GM23338 (cell line): ENCODE measurements around the gene FOXG1.

Source experiments
- CREB1 ChIP-seq: fragments of 250-450 bp; sonication (Bioruptor Pico); IDR thresholded peaks from 2 replicates; pipeline ENCODE4 v1.5.0; 2020; ENCODE audit warnings: low read depth, mild to moderate bottlenecking, moderate library complexity
- CTCF ChIP-seq, 2 experiments: fragments of 200-600 bp in 1 of 2; sonication (generic) in 1 of 2; conservative IDR thresholded peaks; 2 replicates each; pipeline versions ENCODE4 v1.5.1 to v1.6.1; 2016 to 2017; ENCODE audit warnings: antibody characterized with exemption in 2 of 2, low read depth in 2 of 2, mild to moderate bottlenecking in 2 of 2, moderate library complexity in 1 of 2
- EZH2 ChIP-seq: fragments of 200-600 bp; sonication (generic); IDR thresholded peaks from one replicate; pipeline ENCODE4 v1.8.0; 2017; ENCODE audit warnings: antibody characterized with exemption, mild to moderate bottlenecking, low read depth; ENCODE audit not compliant: unreplicated experiment
- EZH2phosphoT487 ChIP-seq: fragments of 200-600 bp; sonication (generic); IDR thresholded peaks from one replicate; pipeline ENCODE4 v1.8.1; 2018; ENCODE audit warnings: antibody characterized with exemption; ENCODE audit not compliant: unreplicated experiment
- JUNB ChIP-seq: IDR thresholded peaks from one replicate; pipeline ENCODE4 v1.6.1; 2016; ENCODE audit warnings: antibody characterized with exemption; ENCODE audit not compliant: unreplicated experiment
- POLR2AphosphoS5 ChIP-seq: IDR thresholded peaks from 2 replicates; pipeline ENCODE4 v1.6.1; 2016; ENCODE audit warnings: antibody characterized with exemption, low read depth
- STAT1 ChIP-seq: IDR thresholded peaks from one replicate; pipeline ENCODE4 v1.6.1; 2016; ENCODE audit warnings: antibody characterized with exemption; ENCODE audit not compliant: unreplicated experiment
- ZNF114 ChIP-seq: fragments of 250-450 bp; sonication (Bioruptor Pico); IDR thresholded peaks from 2 replicates; pipeline ENCODE4 v1.5.0; 2020; ENCODE audit warnings: mild to moderate bottlenecking, moderate library complexity
- TF ChIP-seq, protein P1 (sequence below): IDR thresholded peaks from one replicate; pipeline ENCODE4 v1.6.1; 2018; ENCODE audit warnings: antibody characterized with exemption; ENCODE audit not compliant: unreplicated experiment
- TF ChIP-seq, protein P2 (sequence below): fragments of 250-450 bp; sonication (Bioruptor Pico); IDR thresholded peaks from 2 replicates; pipeline ENCODE4 v1.5.0; 2020; ENCODE audit warnings: mild to moderate bottlenecking, moderate library complexity
- TF ChIP-seq, protein P3 (sequence below): IDR thresholded peaks from 2 replicates; pipeline ENCODE4 v1.6.1; 2016; ENCODE audit warnings: antibody characterized with exemption

GRCh38 chr14:28773176-28773575 lies 6.6 kb downstream of the FOXG1 start:
- TF ChIP-seq CTCF (conservative IDR thresholded peaks at IDR 0.05; ENCODE audit: low read depth in 2 of 2) (peak in 1 of 2 experiments; percentile 41; a peak in 2 of 4 replicates), EZH2 (peak; percentile 7), JUNB (no peak), EZH2phosphoT487 (no peak), POLR2AphosphoS5 (no peak), ZNF114 (CRISPR knock-in tag) (no peak), CREB1 (no peak), STAT1 (no peak)
- TF ChIP-seq, protein P1, sequence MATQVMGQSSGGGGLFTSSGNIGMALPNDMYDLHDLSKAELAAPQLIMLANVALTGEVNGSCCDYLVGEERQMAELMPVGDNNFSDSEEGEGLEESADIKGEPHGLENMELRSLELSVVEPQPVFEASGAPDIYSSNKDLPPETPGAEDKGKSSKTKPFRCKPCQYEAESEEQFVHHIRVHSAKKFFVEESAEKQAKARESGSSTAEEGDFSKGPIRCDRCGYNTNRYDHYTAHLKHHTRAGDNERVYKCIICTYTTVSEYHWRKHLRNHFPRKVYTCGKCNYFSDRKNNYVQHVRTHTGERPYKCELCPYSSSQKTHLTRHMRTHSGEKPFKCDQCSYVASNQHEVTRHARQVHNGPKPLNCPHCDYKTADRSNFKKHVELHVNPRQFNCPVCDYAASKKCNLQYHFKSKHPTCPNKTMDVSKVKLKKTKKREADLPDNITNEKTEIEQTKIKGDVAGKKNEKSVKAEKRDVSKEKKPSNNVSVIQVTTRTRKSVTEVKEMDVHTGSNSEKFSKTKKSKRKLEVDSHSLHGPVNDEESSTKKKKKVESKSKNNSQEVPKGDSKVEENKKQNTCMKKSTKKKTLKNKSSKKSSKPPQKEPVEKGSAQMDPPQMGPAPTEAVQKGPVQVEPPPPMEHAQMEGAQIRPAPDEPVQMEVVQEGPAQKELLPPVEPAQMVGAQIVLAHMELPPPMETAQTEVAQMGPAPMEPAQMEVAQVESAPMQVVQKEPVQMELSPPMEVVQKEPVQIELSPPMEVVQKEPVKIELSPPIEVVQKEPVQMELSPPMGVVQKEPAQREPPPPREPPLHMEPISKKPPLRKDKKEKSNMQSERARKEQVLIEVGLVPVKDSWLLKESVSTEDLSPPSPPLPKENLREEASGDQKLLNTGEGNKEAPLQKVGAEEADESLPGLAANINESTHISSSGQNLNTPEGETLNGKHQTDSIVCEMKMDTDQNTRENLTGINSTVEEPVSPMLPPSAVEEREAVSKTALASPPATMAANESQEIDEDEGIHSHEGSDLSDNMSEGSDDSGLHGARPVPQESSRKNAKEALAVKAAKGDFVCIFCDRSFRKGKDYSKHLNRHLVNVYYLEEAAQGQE = no peak
- TF ChIP-seq, protein P2, sequence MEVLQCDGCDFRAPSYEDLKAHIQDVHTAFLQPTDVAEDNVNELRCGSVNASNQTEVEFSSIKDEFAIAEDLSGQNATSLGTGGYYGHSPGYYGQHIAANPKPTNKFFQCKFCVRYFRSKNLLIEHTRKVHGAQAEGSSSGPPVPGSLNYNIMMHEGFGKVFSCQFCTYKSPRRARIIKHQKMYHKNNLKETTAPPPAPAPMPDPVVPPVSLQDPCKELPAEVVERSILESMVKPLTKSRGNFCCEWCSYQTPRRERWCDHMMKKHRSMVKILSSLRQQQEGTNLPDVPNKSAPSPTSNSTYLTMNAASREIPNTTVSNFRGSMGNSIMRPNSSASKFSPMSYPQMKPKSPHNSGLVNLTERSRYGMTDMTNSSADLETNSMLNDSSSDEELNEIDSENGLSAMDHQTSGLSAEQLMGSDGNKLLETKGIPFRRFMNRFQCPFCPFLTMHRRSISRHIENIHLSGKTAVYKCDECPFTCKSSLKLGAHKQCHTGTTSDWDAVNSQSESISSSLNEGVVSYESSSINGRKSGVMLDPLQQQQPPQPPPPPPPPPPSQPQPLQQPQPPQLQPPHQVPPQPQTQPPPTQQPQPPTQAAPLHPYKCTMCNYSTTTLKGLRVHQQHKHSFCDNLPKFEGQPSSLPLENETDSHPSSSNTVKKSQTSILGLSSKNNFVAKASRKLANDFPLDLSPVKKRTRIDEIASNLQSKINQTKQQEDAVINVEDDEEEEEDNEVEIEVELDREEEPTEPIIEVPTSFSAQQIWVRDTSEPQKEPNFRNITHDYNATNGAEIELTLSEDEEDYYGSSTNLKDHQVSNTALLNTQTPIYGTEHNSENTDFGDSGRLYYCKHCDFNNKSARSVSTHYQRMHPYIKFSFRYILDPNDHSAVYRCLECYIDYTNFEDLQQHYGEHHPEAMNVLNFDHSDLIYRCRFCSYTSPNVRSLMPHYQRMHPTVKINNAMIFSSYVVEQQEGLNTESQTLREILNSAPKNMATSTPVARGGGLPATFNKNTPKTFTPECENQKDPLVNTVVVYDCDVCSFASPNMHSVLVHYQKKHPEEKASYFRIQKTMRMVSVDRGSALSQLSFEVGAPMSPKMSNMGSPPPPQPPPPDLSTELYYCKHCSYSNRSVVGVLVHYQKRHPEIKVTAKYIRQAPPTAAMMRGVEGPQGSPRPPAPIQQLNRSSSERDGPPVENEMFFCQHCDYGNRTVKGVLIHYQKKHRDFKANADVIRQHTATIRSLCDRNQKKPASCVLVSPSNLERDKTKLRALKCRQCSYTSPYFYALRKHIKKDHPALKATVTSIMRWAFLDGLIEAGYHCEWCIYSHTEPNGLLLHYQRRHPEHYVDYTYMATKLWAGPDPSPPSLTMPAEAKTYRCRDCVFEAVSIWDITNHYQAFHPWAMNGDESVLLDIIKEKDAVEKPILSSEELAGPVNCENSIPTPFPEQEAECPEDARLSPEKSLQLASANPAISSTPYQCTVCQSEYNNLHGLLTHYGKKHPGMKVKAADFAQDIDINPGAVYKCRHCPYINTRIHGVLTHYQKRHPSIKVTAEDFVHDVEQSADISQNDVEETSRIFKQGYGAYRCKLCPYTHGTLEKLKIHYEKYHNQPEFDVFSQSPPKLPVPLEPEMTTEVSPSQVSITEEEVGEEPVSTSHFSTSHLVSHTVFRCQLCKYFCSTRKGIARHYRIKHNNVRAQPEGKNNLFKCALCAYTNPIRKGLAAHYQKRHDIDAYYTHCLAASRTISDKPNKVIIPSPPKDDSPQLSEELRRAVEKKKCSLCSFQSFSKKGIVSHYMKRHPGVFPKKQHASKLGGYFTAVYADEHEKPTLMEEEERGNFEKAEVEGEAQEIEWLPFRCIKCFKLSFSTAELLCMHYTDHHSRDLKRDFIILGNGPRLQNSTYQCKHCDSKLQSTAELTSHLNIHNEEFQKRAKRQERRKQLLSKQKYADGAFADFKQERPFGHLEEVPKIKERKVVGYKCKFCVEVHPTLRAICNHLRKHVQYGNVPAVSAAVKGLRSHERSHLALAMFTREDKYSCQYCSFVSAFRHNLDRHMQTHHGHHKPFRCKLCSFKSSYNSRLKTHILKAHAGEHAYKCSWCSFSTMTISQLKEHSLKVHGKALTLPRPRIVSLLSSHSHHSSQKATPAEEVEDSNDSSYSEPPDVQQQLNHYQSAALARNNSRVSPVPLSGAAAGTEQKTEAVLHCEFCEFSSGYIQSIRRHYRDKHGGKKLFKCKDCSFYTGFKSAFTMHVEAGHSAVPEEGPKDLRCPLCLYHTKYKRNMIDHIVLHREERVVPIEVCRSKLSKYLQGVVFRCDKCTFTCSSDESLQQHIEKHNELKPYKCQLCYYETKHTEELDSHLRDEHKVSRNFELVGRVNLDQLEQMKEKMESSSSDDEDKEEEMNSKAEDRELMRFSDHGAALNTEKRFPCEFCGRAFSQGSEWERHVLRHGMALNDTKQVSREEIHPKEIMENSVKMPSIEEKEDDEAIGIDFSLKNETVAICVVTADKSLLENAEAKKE = no peak
- TF ChIP-seq, protein P3, sequence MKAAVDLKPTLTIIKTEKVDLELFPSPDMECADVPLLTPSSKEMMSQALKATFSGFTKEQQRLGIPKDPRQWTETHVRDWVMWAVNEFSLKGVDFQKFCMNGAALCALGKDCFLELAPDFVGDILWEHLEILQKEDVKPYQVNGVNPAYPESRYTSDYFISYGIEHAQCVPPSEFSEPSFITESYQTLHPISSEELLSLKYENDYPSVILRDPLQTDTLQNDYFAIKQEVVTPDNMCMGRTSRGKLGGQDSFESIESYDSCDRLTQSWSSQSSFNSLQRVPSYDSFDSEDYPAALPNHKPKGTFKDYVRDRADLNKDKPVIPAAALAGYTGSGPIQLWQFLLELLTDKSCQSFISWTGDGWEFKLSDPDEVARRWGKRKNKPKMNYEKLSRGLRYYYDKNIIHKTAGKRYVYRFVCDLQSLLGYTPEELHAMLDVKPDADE = no peak
